Measurements from ENCODE around the gene TSPO2.

The TSPO2 gene

DNA sequence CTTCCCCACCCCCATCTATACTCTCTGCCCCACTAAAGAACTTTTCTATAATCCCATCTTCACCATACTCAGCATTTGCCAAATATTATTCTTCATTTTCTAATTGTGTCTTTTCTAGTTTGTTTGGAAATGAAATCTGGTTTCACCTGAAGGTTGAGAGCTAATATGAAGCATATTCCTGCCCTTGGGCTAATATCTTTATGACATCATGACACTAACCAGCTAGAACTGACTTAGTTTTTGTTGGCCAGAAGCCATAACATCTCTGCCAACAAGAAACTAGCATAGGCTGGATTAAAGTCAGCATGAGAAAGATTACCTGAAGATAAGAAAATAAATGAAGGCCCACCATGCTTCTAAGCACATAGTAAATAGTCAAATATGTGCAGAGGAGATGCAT, 20.0 kb upstream of the TSPO2 start:
- ChIA-PET POLR2A (no interaction called here), CTCF (interaction anchor here (0.7 to 15.7 kb wide), 9 partner anchors 8 to 332 kb away, joined by 3 to 389 read pairs (median 4); no protein-coding TSS in a partner anchor)
- TF ChIP-seq, protein P1, sequence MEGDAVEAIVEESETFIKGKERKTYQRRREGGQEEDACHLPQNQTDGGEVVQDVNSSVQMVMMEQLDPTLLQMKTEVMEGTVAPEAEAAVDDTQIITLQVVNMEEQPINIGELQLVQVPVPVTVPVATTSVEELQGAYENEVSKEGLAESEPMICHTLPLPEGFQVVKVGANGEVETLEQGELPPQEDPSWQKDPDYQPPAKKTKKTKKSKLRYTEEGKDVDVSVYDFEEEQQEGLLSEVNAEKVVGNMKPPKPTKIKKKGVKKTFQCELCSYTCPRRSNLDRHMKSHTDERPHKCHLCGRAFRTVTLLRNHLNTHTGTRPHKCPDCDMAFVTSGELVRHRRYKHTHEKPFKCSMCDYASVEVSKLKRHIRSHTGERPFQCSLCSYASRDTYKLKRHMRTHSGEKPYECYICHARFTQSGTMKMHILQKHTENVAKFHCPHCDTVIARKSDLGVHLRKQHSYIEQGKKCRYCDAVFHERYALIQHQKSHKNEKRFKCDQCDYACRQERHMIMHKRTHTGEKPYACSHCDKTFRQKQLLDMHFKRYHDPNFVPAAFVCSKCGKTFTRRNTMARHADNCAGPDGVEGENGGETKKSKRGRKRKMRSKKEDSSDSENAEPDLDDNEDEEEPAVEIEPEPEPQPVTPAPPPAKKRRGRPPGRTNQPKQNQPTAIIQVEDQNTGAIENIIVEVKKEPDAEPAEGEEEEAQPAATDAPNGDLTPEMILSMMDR (IDR thresholded peaks at IDR 0.05; ENCODE audit: insufficient read depth, low read length, missing control alignments), result no peak
- H3K4me3 ChIP-seq (ENCODE audit: low read depth, low read length), result no peak overlapping the region
- no peak for DNase-seq (ENCODE audit: low read depth, low spot score)

- ChIA-PET POLR2A (no interaction called here), CTCF (interaction anchor here (0.8 to 15.7 kb wide), 9 partner anchors 10 to 333 kb away, joined by 3 to 389 read pairs (median 4); no protein-coding TSS in a partner anchor)
- TF ChIP-seq, protein P1 (IDR thresholded peaks at IDR 0.05; ENCODE audit: insufficient read depth, low read length, missing control alignments), result no peak
- no peak overlapping the region for H3K4me3 ChIP-seq (ENCODE audit: low read depth, low read length)
- no peak for DNase-seq (ENCODE audit: low read depth, low spot score)
These were observed 19.2 kb upstream of the TSPO2 start for GRCh38 chr6:41023114-41023513.

DNA sequence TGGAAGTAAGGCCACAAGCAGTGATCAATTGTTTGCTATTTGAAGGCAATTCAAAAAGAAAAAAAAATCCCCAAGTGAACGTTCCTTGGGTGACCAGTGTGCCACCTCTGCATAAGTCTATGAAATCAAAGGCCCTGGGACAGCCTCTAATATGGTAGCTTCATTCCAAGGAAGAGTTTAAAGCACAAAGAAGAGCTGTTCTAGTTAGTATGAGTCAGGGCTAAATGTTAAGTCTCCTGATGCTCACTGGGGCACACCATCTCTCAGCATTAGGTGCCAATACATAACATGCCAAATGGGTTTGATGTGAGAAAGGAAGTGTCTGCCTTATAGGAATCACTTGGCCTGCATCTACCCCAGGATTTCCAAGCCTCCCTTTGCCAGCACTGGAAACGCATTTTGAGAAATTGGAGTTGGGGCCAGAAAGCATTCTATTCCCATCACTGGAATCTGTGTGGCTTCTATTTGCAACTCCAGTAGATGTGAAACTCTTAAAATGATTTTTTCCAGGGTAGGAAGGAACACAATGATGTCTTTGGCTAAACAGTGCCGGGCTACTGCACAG, 16.2 kb upstream of the TSPO2 start:
- no peak overlapping the region for H3K4me3 ChIP-seq (ENCODE audit: low read depth, low read length)
- TF ChIP-seq, protein P1 (IDR thresholded peaks at IDR 0.05; ENCODE audit: insufficient read depth, low read length, missing control alignments), result no peak
- no peak for DNase-seq (ENCODE audit: low read depth, low spot score)
- ChIA-PET POLR2A (no interaction called here), CTCF (interaction anchor here (0.7 to 15.7 kb wide), 21 partner anchors 8 to 474 kb away, joined by 3 to 389 read pairs (median 11); partner anchors contain the start of genes NFYA, TSPO2 and UNC5CL)

DNA sequence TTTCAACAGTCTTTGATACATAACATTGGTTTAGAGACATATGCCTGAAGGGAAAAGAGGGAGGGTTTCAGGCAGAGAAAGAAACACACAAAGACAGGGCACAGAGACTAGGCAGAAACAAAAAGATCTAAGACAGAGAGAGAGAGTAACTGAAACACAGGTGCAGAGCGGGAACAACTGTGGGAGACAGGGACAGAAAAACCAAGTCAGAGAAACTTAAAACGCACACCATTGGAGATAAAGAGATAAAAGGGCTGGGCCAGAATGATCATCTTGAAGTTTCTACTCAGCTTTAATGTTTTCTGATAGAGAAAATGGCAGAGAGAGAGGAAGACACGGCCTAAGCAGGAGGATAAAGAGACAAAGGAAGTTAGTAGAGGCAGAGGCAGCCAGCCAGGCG, 15.0 kb upstream of the TSPO2 start:
- H3K4me3 ChIP-seq (ENCODE audit: low read depth, low read length), result peak overlapping the region; percentile 57
- TF ChIP-seq, protein P1 (IDR thresholded peaks at IDR 0.05; ENCODE audit: insufficient read depth, low read length, missing control alignments), result no peak
- POLR2A ChIA-PET, result no interaction called here
- CTCF ChIA-PET, result interaction anchor here (0.6 to 15.7 kb wide), 45 partner anchors 9 to 617 kb away, joined by 3 to 389 read pairs (median 7); partner anchors contain the start of genes TSPO2 and UNC5CL
- DNase-seq (ENCODE audit: low read depth, low spot score), result no peak

GRCh38 chr6:41027799-41028560, 14.3 kb upstream of the TSPO2 start:
- CTCF ChIA-PET, result interaction anchor here (0.6 to 15.7 kb wide), 61 partner anchors 9 to 1666 kb away, joined by 3 to 389 read pairs (median 5); partner anchors contain the start of genes TSPO2 and UNC5CL
- peak overlapping the region; percentile 57 for H3K4me3 ChIP-seq (ENCODE audit: low read depth, low read length)
- DNase-seq (ENCODE audit: low read depth, low spot score), result no peak
- POLR2A ChIA-PET, result interaction anchor here (0.7 kb wide), 1 partner anchor 1984 kb away, joined by 3 read pairs; no protein-coding TSS in a partner anchor
- TF ChIP-seq, protein P1 (IDR thresholded peaks at IDR 0.05; ENCODE audit: insufficient read depth, low read length, missing control alignments), result peak; percentile 98
